Raji (cell line): Measurements from ENCODE around the gene NISCH.

ENCODE experiments used
- POLR2A ChIP-seq: IDR thresholded peaks from 2 replicates; pipeline ENCODE4 v1.6.1; 2011; ENCODE audit warnings: low read depth, low read length, control low read depth; ENCODE audit not compliant: insufficient read depth

The NISCH gene

GRCh38 chr3:52472239-52473000, 17.0 kb downstream of the NISCH start:
- TF ChIP-seq POLR2A, result no peak

DNA sequence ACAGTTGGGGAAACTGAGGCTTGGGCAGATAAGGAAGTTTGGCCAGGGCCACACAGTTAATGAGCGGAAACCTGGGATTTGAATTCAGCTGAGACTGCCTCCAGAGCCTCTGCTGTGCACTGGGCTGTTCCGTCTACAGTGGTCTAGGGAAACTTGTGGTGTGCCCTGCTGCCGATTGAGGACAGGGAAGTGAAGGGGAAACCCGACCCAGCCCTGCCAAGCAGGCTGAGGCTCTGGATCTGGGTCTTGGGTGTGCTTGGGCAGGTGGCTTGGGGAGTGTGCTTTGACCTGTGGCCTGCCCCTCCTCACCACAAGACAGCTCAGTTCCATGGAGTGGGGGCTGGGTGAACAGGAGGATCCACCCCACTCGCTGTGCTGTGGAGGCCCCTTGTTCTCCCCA, 17.6 kb downstream of the NISCH start:
- TF ChIP-seq POLR2A, result no peak

- TF ChIP-seq POLR2A, result no peak
These were observed 21.8 kb downstream of the NISCH start for GRCh38 chr3:52477076-52477795.

GRCh38 chr3:52477796-52478095, 22.3 kb downstream of the NISCH start:
- no peak for TF ChIP-seq POLR2A

- no peak for TF ChIP-seq POLR2A
These were observed 23.9 kb downstream of the NISCH start for GRCh38 chr3:52479037-52479876.

DNA sequence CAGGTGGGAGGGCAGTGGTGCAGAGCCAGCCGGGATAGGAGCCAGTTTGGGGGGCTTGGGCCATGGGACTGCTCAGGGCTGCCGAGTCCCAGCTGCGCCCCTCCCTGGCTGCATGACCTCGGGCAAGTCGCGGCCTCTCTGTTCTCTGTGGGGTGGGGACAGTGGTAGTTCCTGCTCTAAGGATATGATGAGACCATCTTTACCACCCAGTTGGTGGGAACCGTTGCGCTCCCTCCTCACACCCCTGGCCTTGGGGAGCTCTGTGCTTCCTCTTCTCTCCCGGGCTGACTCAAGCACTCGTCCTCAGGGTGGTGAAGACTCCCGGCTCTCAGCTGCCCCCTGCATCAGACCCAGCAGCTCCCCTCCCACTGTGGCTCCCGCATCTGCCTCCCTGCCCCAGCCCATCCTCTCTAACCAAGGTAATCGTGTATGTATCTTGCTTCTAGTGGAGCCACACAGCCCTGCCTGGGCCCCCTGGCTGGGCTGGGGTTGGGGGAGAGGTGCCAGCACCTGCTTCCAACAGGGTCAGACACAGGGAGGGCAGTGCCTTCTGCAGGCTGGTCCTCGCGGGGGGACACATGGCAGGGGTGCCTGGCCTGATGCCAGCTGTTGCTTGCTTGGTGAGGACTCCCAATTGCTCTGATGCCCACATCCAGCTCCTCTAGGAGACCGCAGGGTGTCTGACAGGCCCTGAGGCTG, 24.6 kb downstream of the NISCH start:
- no peak for TF ChIP-seq POLR2A

DNA sequence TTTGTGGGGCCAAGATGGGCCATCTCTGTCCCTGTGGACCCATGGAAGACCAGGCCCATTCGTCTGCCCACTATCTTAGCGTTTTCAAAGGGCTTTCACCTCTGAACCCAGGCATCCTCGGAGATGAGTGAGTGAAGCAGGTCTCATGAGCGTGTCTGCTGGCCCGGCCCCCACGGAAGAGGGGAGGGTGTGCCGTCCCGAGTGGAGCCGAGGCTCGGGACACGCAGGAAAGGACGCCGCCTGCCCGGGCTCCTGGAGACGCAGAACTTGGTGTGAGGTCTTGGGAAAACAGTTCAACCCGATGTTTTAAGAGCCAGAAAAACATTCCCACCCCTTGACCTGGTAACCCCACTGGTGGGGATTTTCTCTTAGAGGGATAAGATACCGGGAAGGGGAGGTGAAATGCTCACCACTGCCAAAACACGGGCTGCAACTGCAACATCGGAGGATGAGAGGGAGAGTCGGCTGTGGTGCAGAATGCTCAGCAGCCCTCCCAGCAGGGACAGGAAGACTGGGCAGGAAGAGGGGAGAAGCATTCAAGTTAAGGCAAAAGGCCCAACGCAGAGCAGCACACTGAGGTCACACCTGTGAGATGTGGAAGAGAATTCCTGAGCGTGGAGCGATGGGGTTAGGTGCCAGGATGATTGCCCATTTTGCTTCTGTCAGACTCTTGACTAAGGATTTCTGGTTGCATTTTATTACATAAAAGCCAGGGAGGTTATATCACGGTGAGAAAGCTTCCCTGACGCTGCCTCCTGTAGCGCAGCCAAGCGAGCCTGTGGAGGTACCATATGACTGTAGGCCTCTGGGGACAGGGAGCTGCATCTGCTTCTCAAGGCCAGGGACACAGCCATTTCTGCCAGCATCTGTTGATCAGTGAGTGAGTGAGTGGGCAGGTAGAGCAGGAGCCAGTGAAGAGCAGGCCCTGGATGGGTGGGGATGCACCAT, 25.6 kb downstream of the NISCH start:
- no peak for TF ChIP-seq POLR2A

- TF ChIP-seq POLR2A, result no peak
These were observed 26.6 kb downstream of the NISCH start for GRCh38 chr3:52481819-52482521.

- TF ChIP-seq POLR2A, result no peak
These were observed 27.7 kb downstream of the NISCH start for GRCh38 chr3:52483081-52483480.

GRCh38 chr3:52483577-52484381, 28.4 kb downstream of the NISCH start:
- TF ChIP-seq POLR2A, result no peak

GRCh38 chr3:52484680-52485461, 29.5 kb downstream of the NISCH start:
- TF ChIP-seq POLR2A, result no peak
